ENCODE results near the gene ZMYND19.
A peak's percentile ranks its signal among the peaks of the same experiment; 100 is the strongest.
"Not testable (repeated sequence)": the region's sequence is repeated elsewhere in the genome, so short reads cannot be mapped to it uniquely, and the experiment has no call there.

The ZMYND19 gene

DNA sequence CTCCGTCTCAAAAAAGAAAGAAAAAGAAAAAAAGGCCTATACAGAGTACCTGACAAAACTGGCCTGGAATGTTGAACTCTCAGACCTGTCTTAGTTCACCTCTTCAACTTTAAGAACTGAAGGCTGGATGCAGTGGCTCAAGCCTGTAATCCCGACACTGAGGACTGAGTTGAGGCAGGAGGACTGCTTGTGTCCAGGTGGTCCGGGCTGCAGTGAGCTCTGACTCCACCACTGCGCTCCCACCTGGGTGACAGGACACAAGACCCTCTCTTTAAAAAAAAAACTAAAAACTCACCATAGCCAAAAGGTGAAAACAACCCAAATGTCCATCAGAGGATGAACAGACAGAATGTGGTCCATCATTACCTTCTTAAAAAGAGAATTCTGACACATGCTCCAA lies 32.2 kb downstream of the ZMYND19 start:
- CTCF ChIA-PET = interaction anchor here (1.4 to 1.5 kb wide), 3 partner anchors 8 to 21 kb away, joined by 3 to 8 read pairs (median 4); partner anchors contain the start of gene PNPLA7
- POLR2A ChIA-PET = no interaction called here
- DNase-seq (ENCODE audit: low read depth, low spot score) = no peak
- TF ChIP-seq, protein P1, sequence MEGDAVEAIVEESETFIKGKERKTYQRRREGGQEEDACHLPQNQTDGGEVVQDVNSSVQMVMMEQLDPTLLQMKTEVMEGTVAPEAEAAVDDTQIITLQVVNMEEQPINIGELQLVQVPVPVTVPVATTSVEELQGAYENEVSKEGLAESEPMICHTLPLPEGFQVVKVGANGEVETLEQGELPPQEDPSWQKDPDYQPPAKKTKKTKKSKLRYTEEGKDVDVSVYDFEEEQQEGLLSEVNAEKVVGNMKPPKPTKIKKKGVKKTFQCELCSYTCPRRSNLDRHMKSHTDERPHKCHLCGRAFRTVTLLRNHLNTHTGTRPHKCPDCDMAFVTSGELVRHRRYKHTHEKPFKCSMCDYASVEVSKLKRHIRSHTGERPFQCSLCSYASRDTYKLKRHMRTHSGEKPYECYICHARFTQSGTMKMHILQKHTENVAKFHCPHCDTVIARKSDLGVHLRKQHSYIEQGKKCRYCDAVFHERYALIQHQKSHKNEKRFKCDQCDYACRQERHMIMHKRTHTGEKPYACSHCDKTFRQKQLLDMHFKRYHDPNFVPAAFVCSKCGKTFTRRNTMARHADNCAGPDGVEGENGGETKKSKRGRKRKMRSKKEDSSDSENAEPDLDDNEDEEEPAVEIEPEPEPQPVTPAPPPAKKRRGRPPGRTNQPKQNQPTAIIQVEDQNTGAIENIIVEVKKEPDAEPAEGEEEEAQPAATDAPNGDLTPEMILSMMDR (IDR thresholded peaks at IDR 0.05; ENCODE audit: insufficient read depth, low read length, missing control alignments) = no peak
- no peak overlapping the region for H3K4me3 ChIP-seq (ENCODE audit: low read depth, low read length)

DNA sequence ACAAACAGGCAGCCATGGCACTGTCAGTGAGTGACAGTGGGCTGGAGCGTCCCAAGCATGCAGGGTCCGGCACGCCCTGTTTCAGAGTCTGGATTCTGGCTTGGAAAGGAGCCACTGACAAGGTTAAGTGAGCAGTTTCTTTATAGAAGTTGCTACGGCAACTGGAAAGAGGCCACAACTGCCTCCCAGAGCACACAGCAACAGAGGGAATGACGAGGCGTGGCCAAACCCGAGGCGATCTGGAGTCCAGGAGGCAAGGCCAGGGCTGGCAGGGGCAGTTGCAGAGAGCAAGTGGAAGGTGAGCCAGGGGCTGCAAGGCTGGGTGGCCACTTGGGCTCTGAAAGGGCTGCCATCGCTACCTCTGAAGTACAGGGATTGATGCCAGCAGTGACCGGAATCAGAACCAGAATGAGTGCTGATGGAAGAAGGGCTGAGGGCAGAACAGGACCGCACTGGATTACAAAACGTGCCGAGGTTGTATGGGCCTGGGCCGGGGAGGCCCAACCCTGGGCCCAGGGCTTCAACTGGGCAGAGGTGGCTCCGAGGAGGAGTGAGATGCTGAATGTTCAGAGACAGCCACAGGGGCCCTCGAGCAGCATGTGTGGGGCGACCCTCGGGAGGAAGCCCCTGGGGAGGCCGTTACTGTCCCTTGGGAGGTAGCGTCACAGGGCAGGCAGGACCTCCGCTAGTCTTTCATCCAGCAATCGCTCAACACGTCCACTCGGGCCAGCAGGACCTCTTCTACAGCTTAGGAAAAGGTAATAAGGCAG lies 34.1 kb downstream of the ZMYND19 start:
- ChIA-PET POLR2A (no interaction called here), CTCF (no interaction called here)
- TF ChIP-seq, protein P1 (IDR thresholded peaks at IDR 0.05; ENCODE audit: insufficient read depth, low read length, missing control alignments) = no peak
- H3K4me3 ChIP-seq (ENCODE audit: low read depth, low read length) = no peak overlapping the region
- no peak for DNase-seq (ENCODE audit: low read depth, low spot score)

DNA sequence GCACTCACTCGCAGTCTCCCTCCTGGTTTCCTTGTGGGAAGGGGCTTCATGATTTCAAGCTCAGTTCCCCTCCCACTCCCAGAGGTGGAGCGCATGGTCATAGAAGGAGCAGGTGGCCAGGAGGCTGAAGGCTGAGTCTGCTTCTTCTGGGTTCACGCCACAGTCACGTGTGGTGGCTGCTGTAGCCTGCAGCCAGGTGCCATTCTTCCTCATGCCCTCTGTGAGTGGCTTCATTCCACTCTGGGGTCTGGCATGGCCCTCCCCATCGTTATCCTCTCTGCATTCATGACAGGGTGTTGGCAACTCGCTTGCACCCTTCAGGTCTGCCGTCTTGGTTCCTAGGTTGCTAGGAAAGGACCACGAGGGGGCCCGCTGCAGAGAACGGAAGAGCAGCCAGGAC lies 35.1 kb downstream of the ZMYND19 start:
- no peak for DNase-seq (ENCODE audit: low read depth, low spot score)
- TF ChIP-seq, protein P1 (IDR thresholded peaks at IDR 0.05; ENCODE audit: insufficient read depth, low read length, missing control alignments) = no peak

DNA sequence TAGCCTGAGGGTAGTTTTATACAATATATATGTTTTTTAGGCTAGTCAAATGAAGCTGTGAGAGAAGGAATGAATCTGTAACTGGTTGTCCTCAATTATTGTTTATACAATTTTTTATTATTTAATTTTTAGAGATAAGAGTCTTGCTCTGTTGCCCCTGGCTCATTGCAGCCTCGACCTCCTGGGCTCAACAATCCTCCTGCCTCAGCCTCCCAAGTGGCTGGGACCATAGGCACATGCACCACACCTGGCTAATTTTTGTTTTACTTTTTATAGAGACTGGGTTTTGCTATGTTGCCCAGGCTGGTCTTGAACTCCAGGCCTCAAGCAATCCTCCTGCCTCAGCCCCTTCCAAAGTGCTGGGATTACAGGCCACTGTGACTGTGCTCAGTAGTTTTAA lies 36.0 kb downstream of the ZMYND19 start:
- ChIA-PET CTCF (interaction anchor here (1.1 to 1.5 kb wide), 3 partner anchors 10 to 49 kb away, joined by 3 to 8 read pairs (median 4); partner anchors contain the start of gene DPH7), POLR2A (no interaction called here)
- no peak for DNase-seq (ENCODE audit: low read depth, low spot score)
- TF ChIP-seq, protein P1 (IDR thresholded peaks at IDR 0.05; ENCODE audit: insufficient read depth, low read length, missing control alignments) = no peak
- H3K4me3 ChIP-seq (ENCODE audit: low read depth, low read length) = no peak overlapping the region

More for the DNA sequence above, 35.1 kb downstream of the ZMYND19 start:
- POLR2A ChIA-PET = no interaction called here
- CTCF ChIA-PET = interaction anchor here (1.1 to 1.5 kb wide), 2 partner anchors 9 to 24 kb away, joined by 4 to 8 read pairs; partner anchors contain the start of gene DPH7
- H3K4me3 ChIP-seq (ENCODE audit: low read depth, low read length) = no peak overlapping the region

DNA sequence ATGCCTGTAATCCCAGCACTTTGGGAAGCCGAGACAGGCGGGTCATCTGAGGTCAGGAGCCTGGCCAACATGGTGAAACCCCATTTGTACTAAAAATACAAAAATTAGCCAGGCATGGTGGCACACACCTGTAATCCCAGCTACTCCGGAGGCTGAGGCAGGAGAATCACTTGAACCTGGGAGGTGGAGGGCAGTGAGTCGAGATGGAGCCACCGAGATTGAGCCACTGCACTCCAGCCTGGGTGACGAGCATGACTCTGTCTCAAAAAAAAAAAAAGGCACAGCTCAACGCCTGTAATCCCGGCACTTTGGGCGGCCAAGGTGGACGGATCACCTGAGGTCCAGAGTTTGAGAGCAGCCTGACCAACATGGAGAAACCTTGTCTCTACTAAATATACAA lies 36.7 kb downstream of the ZMYND19 start:
- DNase-seq (ENCODE audit: low read depth, low spot score); POLR2A ChIA-PET; H3K4me3 ChIP-seq (ENCODE audit: low read depth, low read length): not testable (repeated sequence)
- CTCF ChIA-PET = interaction anchor here (1.0 to 2.5 kb wide), 5 partner anchors 9 to 48 kb away, joined by 3 to 10 read pairs (median 5); partner anchors contain the start of gene DPH7

DNA sequence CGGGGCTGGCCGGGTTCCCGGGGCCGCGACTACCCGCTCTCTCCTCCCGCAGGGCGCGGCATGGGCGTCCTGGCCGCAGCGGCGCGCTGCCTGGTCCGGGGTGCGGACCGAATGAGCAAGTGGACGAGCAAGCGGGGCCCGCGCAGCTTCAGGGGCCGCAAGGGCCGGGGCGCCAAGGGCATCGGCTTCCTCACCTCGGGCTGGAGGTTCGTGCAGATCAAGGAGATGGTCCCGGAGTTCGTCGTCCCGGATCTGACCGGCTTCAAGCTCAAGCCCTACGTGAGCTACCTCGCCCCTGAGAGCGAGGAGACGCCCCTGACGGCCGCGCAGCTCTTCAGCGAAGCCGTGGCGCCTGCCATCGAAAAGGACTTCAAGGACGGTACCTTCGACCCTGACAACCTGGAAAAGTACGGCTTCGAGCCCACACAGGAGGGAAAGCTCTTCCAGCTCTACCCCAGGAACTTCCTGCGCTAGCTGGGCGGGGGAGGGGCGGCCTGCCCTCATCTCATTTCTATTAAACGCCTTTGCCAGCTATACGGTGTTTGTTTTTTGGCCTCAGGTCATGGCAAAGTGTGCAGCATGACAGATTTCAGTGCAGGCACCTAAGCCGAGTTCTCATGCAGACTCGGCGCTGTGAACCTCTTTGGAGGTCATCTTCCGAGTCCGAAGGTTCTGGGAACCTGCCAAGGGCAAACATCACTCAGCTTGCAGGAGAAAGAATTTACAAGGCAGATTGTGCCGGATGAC lies 38.1 kb downstream of the ZMYND19 start:
- peak overlapping the region; percentile 75 for H3K4me3 ChIP-seq (ENCODE audit: low read depth, low read length)
- POLR2A ChIA-PET = interaction anchor here (0.6 to 1.8 kb wide), 4 partner anchors 24 to 93 kb away, joined by 3 to 7 read pairs (median 4); partner anchors contain the start of genes EHMT1 and NSMF
- CTCF ChIA-PET = interaction anchor here (0.6 to 2.6 kb wide), 9 partner anchors 8 to 117 kb away, joined by 3 to 11 read pairs (median 4); partner anchors contain the start of gene DPH7
- DNase-seq (ENCODE audit: low read depth, low spot score) = no peak
- TF ChIP-seq, protein P1 (IDR thresholded peaks at IDR 0.05; ENCODE audit: insufficient read depth, low read length, missing control alignments) = no peak
